K562 (cell line): ENCODE results near the gene RGS6. TPM values are rescaled to one million over a fixed set of nuclear protein-coding genes. Genes with fewer than 3 reads are reported as not detected.

Experiments
- ATAC-seq: fragments of 200-7000 bp; cut with Tn5 transposase; 3 replicates; pipeline ENCODE4 v1.9.1; 2020; ENCODE audit warnings: moderate library complexity
- BruUV-seq: library from RNA; stranded (reverse); fragments of 400-500 nt; replicated peaks from 2 replicates; lab custom pipeline; 2021; lab: Mats Ljungman, UMichigan
- CTCF ChIA-PET: fragments of 300-600 bp; formaldehyde crosslinking; extraction: SDS; loops from one replicate; lab custom pipeline; 2021; ENCODE audit warnings: low intra/inter-chr PET ratio; lab: Yijun Ruan, JAX
- POLR2A ChIA-PET: fragments of 300-600, 350-650 bp; sonication (Branson Sonifier 250); formaldehyde crosslinking; extraction: SDS; loops from one replicate; lab custom pipeline; 2021; ENCODE audit warnings: antibody characterized with exemption, inconsistent platforms; lab: Yijun Ruan, JAX
- DNase-seq, 4 experiments: peaks; one replicate each; pipeline versions ENCODE4 v3.0.0 to v3.0.0-alpha.2; 2011 to 2018; ENCODE audit warnings: low spot score in 3 of 4, mixed read lengths in 3 of 4; ENCODE audit errors: extremely low read depth in 1 of 4
- FAIRE-seq: peaks from 2 replicates; lab custom pipeline; 2011; peaks lifted over from hg19 to GRCh38; lab: Jason Lieb, UNC
- H2AFZ ChIP-seq: 2 replicates; pipeline ENCODE4 v1.6.0; 2011; ENCODE audit warnings: low read depth, low read length, control low read depth, inconsistent platforms
- H3K27ac ChIP-seq: fragments of 200-600 bp; 3 replicates; pipeline ENCODE4 v1.8.0; 2011; ENCODE audit warnings: low read depth, mild to moderate bottlenecking, control low read depth, inconsistent platforms, low read length, moderate library complexity, mixed read lengths; ENCODE audit errors: extremely low read depth
- H3K27me3 ChIP-seq, 2 experiments: fragments of 300-600 bp in 1 of 2; 2 replicates in 1 of 2; 3 replicates in 1 of 2; pipeline versions ENCODE4 v1.6.0 to v1.8.0; 2011; ENCODE audit warnings: inconsistent platforms in 2 of 2, low read length in 2 of 2, mild to moderate bottlenecking in 1 of 2, mixed read lengths in 1 of 2, moderate library complexity in 1 of 2; ENCODE audit not compliant: control insufficient read depth in 2 of 2, insufficient read depth in 2 of 2
- H3K36me3 ChIP-seq: fragments of 300-600 bp; 3 replicates; pipeline ENCODE4 v1.8.0; 2011; ENCODE audit warnings: mild to moderate bottlenecking, low read length, inconsistent platforms; ENCODE audit not compliant: control insufficient read depth, insufficient read depth
- H3K4me1 ChIP-seq, 2 experiments: fragments of 200-600 bp in 1 of 2; replicated peaks in 1 of 2; 2 replicates in 1 of 2; 3 replicates in 1 of 2; pipeline versions ENCODE4 v1.5.1 to v1.8.0; 2011; ENCODE audit warnings: inconsistent platforms in 2 of 2, low read length in 2 of 2, mild to moderate bottlenecking in 1 of 2, mixed read lengths in 1 of 2, moderate library complexity in 1 of 2; ENCODE audit not compliant: control insufficient read depth in 2 of 2, insufficient read depth in 2 of 2
- H3K4me2 ChIP-seq: 2 replicates; pipeline ENCODE4 v1.6.1; 2011; ENCODE audit warnings: low read length, control low read depth, inconsistent platforms, mixed read lengths; ENCODE audit not compliant: insufficient read depth
- H3K4me3 ChIP-seq: fragments of 200-600 bp; sonication (generic), shearing (Covaris generic); 2 replicates; pipeline ENCODE4 v1.5.1; 2016; ENCODE audit warnings: control low read depth, inconsistent platforms
- H3K79me2 ChIP-seq: fragments of 200-600 bp; 3 replicates; pipeline ENCODE4 v1.8.0; 2011; ENCODE audit warnings: low read length, inconsistent platforms; ENCODE audit not compliant: control insufficient read depth, insufficient read depth
- H3K9ac ChIP-seq, 2 experiments: 2 replicates each; pipeline versions ENCODE4 v1.6.0 to v1.6.1; 2011; ENCODE audit warnings: low read depth in 2 of 2, low read length in 2 of 2, control low read depth in 1 of 2, inconsistent platforms in 1 of 2, mild to moderate bottlenecking in 1 of 2, mixed read lengths in 1 of 2; ENCODE audit not compliant: insufficient read depth in 1 of 2
- H3K9me1 ChIP-seq: one replicate; pipeline ENCODE4 v1.6.0; 2011; ENCODE audit warnings: inconsistent platforms, mild to moderate bottlenecking, low read length, moderate library complexity; ENCODE audit not compliant: control insufficient read depth, insufficient read depth
- H3K9me3 ChIP-seq: replicated peaks from 2 replicates; pipeline ENCODE4 v1.5.1; 2011; ENCODE audit warnings: low read depth, low read length, inconsistent platforms; ENCODE audit not compliant: control insufficient read depth, insufficient read depth
- H4K20me1 ChIP-seq: replicated peaks from 2 replicates; pipeline ENCODE4 v1.6.1; 2011; ENCODE audit warnings: low read length, inconsistent platforms, mixed read lengths; ENCODE audit not compliant: control insufficient read depth, insufficient read depth
- GTF2A2 ChIP-seq: IDR thresholded peaks from 2 replicates; pipeline ENCODE4 v1.6.1; 2016; ENCODE audit warnings: mild to moderate bottlenecking, missing genetic modification characterization, missing compliant biosample characterization
- KDM4B ChIP-seq, 2 experiments: fragments of 450-650 bp in 1 of 2; sonication (generic) in 1 of 2; IDR thresholded peaks; 2 replicates each; pipeline ENCODE4 v1.6.1; 2016 to 2017; ENCODE audit warnings: borderline replicate concordance in 2 of 2, antibody characterized with exemption in 1 of 2, low read depth in 1 of 2, mild to moderate bottlenecking in 1 of 2
- POLR2A ChIP-seq: fragments of 450-650 bp; conservative IDR thresholded peaks from 2 replicates; pipeline ENCODE4 v1.6.1; 2016
- POLR2B ChIP-seq: fragments of 450-650 bp; IDR thresholded peaks from 2 replicates; pipeline ENCODE4 v1.6.1; 2018; ENCODE audit warnings: low read depth; ENCODE audit not compliant: partially characterized antibody
- SREBF2 ChIP-seq: sonication (generic); formaldehyde crosslinking; IDR thresholded peaks from 2 replicates; pipeline ENCODE4 v1.4.0; 2020; ENCODE audit warnings: mild to moderate bottlenecking, missing genetic modification reagents
- TARDBP ChIP-seq: fragments of 450-650 bp; IDR thresholded peaks from 2 replicates; pipeline ENCODE4 v1.6.1; 2016
- ZBTB17 ChIP-seq: fragments of 450-650 bp; formaldehyde crosslinking; IDR thresholded peaks from 2 replicates; pipeline ENCODE4 v1.4.0; 2020; ENCODE audit warnings: mild to moderate bottlenecking
- ZC3H8 ChIP-seq: fragments of 450-650 bp; IDR thresholded peaks from 2 replicates; pipeline ENCODE4 v1.6.1; 2017
- ZNF217 ChIP-seq: sonication (generic); formaldehyde crosslinking; IDR thresholded peaks from 2 replicates; pipeline ENCODE4 v1.8.0; 2022; ENCODE audit warnings: mild to moderate bottlenecking, missing genetic modification reagents
- ZNF431 ChIP-seq: sonication (generic); formaldehyde crosslinking; IDR thresholded peaks from 2 replicates; pipeline ENCODE4 v1.8.0; 2022; ENCODE audit warnings: mild to moderate bottlenecking, missing genetic modification reagents
- WGBS: fragments of 100-300 bp; shearing (Covaris generic); methylation state at CpG from one replicate; pipeline ENCODE4 v1.1.6; 2016; ENCODE audit warnings: low coverage, mixed read lengths; ENCODE audit not compliant: insufficient coverage; ENCODE audit errors: missing lambda C conversion rate; 5-methylcytosine and 5-hydroxymethylcytosine counted together
- in situ Hi-C: fragments of 300-500 bp; cut with MboI; formaldehyde crosslinking; loops from 4 replicates; pipeline ENCODE4 v1.15.0; 2018; ENCODE audit warnings: inconsistent platforms, mixed read lengths
- intact Hi-C: fragments of 100-400 bp; cut with micrococcal nuclease; formaldehyde crosslinking; loops from 2 replicates; pipeline ENCODE4 v1.14.2; 2022
- polyA plus RNA-seq, 8 experiments: library from polyadenylated mRNA; depleted of rRNA in 4 of 8; stranded (reverse) in 5 of 8; unstranded in 3 of 8; fragments of >200 nt; fragmentation: Nextera tagmentation in 2 of 8; fragmentation: Illumina TruSeq in 1 of 8; extraction: Ambion mirVana in 2 of 8; extraction: Trizol in 1 of 8; gene quantifications; 2 replicates each; pipeline versions ENCODE4 v1.2.1 to v1.2.3, GENCODE V29; 2011 to 2014; ENCODE audit warnings: inconsistent platforms in 1 of 8, missing spikeins in 1 of 8
- total RNA-seq, 7 experiments: library from RNA; depleted of rRNA in 6 of 7; stranded (reverse); fragments of >200 nt in 6 of 7; fragmentation: Illumina TruSeq in 2 of 7; extraction: Trizol in 2 of 7; gene quantifications; 2 replicates each; pipeline versions ENCODE4 v1.2.1 to v1.2.3, GENCODE V29; 2011 to 2021; ENCODE audit warnings: low replicate concordance in 1 of 7
- TF ChIP-seq, protein P1 (sequence below): sonication (generic); formaldehyde crosslinking; IDR thresholded peaks from 2 replicates; pipeline ENCODE4 v1.9.0; 2022; ENCODE audit warnings: mild to moderate bottlenecking, missing genetic modification reagents
- TF ChIP-seq, protein P2 (sequence below): fragments of 250-450 bp; sonication (Bioruptor Pico); IDR thresholded peaks from 2 replicates; pipeline ENCODE4 v1.8.0; 2021; ENCODE audit warnings: mild to moderate bottlenecking, moderate library complexity

The RGS6 gene
- total and polyA plus RNA-seq, 9 of the 15 experiments (the other 6 are each of a cell fraction or from before 2014, with no cell fraction given) = not detected

DNA sequence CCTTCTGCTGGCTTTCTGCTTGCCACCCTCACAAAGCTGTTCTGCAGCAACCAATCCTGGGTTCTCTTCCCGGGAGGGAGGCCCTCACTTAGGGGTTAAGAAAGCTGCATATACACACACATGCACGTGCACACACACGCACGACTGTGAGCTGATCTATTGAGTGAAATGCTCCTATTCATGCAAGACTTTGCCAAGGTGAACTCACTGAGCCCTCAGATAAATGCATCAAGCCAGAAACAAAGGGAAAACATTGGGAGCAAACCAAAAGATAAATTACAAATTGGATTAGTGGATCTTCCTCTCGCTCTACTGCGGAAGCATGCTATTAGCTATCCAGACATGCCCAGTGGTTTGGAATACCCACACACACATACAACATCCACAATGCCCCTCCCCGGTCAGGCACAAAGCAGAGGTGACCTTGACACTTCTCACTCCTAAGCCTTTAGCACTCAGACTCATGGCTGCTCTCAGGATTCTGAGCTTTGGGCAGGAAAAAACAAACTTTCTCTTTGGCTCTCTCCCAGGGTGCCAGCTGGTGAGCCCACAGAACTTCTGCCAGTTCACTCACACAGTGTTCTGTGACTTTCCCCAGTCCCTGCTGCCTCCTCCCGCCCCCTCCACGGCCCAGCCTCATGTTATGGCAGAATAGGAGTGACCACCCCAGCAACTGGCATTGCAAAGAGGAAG lies 641.6 kb downstream of the RGS6 start:
- in situ Hi-C loops = no loop called here
- DNase-seq (no peak), FAIRE-seq (no peak), ATAC-seq (no peak)
- Histone ChIP-seq H3K4me3 (no peak overlapping the region), H3K4me1 (no peaks in the 10 kb centered on the region), H3K27ac (no peak overlapping the region), H2AFZ (no peak overlapping the region), H3K36me3 (no peaks in the 10 kb centered on the region), H3K9me1 (no peaks in the 10 kb centered on the region), H3K9me3 (no peaks in the 10 kb centered on the region), H3K9ac (no peak overlapping the region), H4K20me1 (no peaks in the 10 kb centered on the region), H3K79me2 (no peaks in the 10 kb centered on the region), H3K27me3 (no peaks in the 10 kb centered on the region; a peak in 1 of 5 replicates), H3K4me2 (no peak overlapping the region)
- intact Hi-C loops = no loop called here
- ChIA-PET POLR2A (interaction anchor here (1.2 kb wide), 1 partner anchor 13 kb away, joined by 4 read pairs; no protein-coding TSS in a partner anchor), CTCF (no interaction called here)
- BruUV-seq = no TSS peak
- TF ChIP-seq ZC3H8 (no peak), ZNF217 (CRISPR knock-in tag) (no peak), KDM4B (IDR thresholded peaks at IDR 0.05; ENCODE audit: borderline replicate concordance in 2 of 2, low read depth in 1 of 2) (no peak), POLR2A (no peak), SREBF2 (CRISPR knock-in tag) (no peak), POLR2B (no peak), ZNF431 (CRISPR knock-in tag) (no peak), GTF2A2 (tag) (no peak), TARDBP (no peak), ZBTB17 (CRISPR knock-in tag) (no peak)
- TF ChIP-seq, protein P1, sequence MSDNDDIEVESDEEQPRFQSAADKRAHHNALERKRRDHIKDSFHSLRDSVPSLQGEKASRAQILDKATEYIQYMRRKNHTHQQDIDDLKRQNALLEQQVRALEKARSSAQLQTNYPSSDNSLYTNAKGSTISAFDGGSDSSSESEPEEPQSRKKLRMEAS (CRISPR knock-in tag) = no peak
- TF ChIP-seq, protein P2, sequence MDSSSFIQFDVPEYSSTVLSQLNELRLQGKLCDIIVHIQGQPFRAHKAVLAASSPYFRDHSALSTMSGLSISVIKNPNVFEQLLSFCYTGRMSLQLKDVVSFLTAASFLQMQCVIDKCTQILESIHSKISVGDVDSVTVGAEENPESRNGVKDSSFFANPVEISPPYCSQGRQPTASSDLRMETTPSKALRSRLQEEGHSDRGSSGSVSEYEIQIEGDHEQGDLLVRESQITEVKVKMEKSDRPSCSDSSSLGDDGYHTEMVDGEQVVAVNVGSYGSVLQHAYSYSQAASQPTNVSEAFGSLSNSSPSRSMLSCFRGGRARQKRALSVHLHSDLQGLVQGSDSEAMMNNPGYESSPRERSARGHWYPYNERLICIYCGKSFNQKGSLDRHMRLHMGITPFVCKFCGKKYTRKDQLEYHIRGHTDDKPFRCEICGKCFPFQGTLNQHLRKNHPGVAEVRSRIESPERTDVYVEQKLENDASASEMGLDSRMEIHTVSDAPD (CRISPR knock-in tag) = no peak
- WGBS = 0% methylated on average over 7 of the region's 9 CpGs
